Hematopoietic multipotent progenitor cell treated with erythropoietin and hydrocortisone succinate and interleukin-3 and kit ligand, for 6 days (in vitro differentiated cells): ENCODE measurements around the gene ZNF280D.
"Not testable (repeated sequence)": the region's sequence is repeated elsewhere in the genome, so short reads cannot be mapped to it uniquely, and the experiment has no call there.

Experiments used
- DNase-seq: peaks from one replicate; pipeline ENCODE4 v3.0.0-alpha.2; 2015

ZNF280D gene, protein sequence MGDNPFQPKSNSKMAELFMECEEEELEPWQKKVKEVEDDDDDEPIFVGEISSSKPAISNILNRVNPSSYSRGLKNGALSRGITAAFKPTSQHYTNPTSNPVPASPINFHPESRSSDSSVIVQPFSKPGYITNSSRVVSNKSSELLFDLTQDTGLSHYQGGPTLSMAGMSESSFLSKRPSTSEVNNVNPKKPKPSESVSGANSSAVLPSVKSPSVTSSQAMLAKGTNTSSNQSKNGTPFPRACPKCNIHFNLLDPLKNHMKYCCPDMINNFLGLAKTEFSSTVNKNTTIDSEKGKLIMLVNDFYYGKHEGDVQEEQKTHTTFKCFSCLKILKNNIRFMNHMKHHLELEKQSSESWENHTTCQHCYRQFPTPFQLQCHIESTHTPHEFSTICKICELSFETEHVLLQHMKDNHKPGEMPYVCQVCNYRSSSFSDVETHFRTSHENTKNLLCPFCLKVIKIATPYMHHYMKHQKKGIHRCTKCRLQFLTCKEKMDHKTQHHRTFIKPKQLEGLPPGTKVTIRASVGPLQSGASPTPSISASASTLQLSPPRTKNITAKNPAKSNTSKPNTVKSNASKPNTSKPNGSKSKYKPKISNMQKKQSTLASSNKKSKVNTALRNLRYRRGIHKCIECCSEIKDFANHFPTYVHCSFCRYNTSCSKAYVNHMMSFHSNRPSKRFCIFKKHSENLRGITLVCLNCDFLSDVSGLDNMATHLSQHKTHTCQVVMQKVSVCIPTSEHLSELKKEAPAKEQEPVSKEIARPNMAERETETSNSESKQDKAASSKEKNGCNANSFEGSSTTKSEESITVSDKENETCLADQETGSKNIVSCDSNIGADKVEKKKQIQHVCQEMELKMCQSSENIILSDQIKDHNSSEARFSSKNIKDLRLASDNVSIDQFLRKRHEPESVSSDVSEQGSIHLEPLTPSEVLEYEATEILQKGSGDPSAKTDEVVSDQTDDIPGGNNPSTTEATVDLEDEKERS

DNA sequence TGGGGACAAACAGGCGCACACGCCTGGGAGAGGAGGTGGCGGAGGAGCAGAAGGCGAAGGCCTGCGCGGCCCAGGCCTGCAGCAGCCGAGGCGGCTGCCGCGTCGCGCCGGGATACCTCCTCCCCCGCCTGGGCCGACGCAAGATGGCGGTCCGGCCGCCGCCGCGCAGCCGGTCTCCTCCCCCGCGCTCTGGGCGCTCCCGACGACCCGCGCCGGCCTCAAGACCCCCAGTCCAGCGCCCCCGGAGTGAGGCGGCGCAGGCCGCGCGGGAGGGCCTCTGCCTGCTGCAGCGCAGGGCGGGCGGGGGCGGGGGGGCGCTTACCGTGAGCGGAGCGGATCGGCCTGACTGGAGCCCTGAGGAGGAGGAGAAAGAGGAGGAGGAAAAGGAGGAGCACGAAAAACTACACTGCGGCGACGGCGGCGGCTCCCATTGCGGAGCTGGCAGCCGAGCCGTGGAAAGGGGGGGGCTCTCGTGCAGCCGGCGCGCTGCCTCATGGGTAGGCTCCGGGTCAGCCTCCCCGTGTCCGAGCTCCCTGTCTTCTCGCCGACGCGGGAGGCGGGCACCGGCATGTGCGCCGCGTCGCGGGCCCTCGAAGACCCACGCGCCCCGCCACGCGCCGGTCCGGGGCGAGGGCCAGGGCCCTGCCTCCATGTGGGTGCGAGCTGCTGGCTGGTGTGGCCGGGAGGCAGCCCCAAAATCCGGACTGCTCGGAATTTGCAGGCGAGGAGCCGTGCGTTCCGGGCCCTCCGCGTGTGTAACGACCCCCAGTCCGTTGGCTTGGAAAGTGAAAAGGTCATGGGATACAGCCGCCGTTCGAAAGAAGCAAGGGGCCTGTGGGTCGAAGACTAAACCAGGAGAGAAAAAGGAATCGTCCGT lies at the start of gene ZNF280D:
Gene ZNF280D (minus strand): TSS at position 374 of the 877 bp plus-strand sequence. CDS start 26,400 bp downstream, outside the sequence.
- peak; percentile 92 for DNase-seq

DNA sequence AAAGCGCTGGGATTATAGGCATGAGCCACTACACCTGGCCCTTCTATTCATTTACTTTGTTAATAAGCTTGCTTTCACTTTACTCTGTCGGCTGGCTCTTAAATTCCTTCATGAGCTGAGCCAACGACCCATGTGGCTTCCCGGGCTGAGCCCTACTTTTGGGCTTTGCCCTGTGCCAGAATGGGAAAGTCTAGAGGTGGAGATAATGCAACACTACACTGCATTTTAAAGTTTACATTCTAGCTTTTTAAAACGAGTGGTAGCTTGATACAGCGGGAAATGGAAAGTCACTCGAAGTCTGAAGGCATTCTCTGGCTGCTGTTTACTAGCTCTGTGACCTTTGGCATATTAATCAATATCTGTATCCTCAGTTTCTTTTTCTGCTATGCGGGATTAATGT lies 49.0 kb upstream of the ZNF280D start:
- DNase-seq: no peak

DNA sequence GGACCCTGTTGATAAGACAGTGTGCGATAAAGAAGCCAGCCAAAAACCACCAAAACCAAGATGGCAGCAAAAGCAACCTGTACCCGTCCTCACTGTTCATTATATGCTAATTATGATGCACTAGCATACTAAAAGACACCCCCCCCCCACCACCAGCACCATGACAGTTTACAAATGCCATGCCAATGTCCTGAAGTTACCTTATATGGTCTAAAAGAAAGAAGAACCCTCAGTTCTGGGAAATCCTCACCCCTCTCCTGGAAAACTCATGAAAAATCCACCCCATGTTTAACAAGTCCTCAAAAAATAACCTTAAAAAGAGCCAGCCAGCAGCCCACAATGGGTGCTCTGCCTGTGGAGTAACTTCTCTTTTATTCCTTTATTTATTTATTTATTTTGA lies 48.4 kb upstream of the ZNF280D start:
- DNase-seq: no peak

DNA sequence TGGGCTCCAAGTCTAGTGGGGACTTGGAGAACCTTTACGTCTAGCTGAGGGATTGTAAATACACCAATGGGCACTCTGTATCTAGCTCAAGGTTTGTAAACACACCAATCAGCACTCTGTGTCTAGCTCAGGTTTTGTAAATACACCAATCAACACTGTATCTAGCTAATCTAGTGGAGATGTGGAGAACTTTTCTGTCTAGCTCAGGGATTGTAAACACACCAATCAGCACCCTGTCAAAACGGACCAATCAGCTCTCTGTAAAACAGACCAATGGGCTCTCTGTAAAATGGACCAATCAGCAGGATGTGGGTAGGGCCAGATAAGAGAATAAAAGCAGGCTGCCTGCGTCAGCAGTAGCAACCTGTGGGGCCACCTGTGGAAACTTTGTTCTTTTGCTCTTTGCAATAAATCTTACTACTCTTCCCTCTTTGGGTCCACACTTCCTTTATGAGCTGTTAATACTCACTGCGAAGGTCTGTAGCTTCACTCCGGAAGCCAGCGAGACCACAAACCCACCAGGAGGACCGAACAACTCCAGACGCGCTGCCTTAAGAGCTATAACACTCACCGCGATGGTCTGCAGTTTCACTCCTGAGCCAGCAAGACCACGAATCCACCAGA lies 46.9 kb upstream of the ZNF280D start:
- peak; percentile 32 for DNase-seq

DNA sequence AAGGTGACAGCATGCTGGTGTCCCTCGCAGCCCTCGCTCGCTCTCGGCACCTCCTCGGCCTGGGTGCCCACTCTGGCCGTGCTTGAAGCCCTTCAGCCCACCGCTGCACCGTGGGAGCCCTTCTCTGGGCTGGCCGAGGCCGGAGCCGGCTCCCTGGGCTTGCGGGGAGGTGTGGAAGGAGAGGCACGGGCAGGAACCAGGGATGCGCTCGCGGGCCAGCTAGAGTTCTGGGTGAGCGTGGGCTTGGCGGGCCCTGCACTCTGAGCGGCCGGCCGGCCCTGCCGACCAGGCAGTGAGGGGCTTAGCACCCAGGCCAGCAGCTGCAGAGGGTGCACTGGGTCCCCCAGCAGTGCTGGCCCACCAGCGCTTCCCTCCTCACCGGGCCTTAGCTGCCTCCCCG lies 46.1 kb upstream of the ZNF280D start:
- not testable (repeated sequence) for DNase-seq

DNA sequence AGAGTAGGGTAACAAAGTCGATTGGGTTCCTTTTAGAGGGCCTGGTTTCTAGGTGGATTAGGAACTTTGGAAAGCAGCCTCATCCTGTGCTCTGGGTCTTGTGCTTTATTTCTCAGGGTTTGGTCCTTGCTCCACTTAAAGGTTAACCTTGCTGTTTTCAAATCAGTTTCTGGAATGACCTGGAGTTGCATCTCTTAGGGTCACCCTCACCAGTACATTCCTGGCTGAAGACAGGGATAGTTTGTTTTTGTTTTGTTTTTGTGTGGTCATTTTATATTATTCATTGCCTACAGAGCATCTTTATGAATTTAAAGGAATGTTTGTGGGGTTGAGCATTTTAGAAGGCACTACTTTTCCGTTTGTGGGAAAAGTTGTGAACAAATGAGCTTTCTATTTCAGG lies 45.5 kb upstream of the ZNF280D start:
- DNase-seq: no peak

DNA sequence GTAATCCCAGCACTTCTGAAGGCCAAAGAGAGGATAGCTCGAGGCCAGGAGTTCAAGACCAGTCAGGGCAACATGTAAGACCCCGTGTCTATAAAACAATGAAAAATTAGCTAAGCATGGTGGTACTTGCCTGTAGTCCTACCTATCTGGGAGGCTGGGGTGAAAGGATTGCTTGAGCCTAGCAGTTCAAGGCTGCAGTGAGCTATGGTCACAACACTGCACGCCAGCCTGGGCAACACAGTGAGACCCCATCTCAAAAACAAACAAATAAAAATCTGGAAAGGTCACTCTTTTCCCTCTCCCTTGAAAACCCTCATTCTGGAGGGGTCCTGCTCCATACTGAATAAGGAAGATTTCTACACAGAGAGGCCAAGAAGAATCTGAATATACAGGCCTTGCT lies 43.5 kb upstream of the ZNF280D start:
- no peak for DNase-seq

DNA sequence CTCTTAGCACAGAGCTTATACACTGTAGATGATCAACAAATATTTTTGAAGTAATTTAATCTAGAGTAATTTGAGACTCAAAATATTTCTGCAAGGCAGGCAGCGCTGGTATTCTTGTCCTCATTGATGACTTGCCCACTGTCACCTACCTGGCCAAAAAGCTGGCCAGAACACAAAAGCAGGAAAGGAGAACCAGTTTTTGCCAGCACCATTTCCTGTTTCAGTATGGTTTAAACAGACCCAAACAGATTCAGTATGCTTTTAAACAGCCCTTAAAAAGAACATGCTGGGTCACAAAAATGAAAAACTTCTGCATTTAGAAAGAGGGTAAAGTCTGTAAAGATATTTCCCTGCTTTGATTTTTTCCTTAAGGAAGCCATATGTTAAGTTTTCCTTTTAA lies 42.3 kb upstream of the ZNF280D start:
- DNase-seq: no peak

DNA sequence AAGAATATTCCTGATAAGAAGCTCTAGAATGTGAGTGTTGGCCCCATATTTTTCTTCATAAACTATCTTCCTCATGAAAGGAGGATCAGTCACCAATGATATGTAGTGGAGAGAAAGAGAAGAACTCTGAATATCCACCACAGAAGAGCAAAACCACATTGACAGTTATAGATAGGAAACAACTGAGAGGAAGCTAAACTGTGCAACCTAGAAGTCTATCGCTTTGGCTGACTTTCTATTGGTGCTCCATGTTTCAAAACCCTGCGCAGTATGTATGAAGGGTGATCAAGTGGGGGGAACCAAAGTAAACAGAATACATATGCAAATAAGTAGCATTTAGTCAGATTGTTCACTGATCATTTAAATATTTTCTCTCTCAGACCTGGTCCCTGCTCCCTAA lies 41.0 kb upstream of the ZNF280D start:
- DNase-seq: peak; percentile 70

DNA sequence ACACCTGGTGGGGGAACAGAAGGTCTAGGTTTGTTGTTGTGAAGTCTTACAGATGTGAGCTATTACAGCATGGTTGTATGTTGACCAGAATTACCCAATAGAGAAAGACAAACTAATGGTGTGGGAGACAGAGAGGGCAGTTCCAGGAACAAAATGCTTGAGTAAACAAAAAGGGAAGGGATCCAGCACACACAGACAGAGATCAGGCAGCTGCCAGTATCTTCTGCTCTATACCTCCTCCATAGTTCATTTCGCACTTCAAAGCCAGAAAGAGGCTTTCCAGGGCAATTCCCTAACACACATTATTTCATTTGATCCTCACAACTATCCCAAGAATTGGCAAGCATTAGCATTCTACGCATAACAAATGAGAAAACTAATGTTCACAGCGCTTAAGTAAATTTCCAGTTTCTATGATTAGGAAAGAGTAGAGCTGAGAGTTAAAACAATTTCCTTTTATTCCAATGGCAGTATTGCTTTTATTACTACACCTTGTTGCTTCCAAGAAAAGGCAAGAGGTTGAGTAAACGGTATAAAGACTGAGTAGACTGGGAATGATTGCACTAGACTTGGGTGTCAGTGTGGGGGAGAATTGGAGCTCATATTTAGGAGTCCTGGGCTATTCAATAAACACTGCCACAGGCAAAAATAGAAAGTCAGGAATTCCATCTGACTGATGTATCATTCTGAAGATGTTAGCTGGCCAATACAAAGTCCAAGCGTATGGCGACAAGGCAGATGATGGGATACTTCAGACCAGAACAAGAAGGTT lies 39.7 kb upstream of the ZNF280D start:
- DNase-seq: peak; percentile 19

DNA sequence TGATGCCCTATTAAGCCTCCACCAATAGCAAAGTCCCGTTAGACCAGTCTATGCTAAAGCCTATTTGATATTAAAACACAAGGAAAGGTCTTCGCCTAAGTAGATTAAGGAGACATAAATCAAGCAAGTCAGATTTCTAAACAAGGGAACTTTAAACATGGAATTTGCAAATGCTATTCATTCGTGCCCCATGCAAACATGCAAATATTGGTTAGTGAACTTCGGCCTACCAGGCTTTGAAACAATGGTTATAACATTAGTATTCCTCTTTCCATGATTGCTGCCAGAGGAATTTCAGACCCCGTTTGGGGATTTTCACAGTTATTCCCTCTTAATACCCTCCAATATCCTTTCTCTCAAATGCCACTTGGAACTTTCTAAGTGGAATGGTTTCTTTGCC lies 36.9 kb upstream of the ZNF280D start:
- DNase-seq: no peak

DNA sequence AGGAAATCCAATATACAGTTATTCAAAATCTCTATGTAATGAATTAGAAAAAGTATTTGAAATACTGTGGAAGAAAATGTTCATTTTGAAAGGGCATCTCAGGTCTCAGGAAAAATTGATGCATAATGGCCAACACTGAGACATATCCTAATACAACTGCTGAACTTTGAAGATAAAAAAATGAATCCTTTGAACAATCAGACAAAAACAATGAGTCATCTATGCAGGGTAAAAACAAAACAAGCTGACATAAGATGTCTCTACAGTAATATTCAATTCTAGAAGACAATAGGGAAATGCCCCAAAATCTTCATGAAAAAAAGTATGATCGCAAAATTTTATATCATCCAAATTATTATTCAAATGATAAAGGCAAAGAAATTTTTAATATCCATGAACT lies 34.0 kb upstream of the ZNF280D start:
- peak; percentile 26 for DNase-seq

DNA sequence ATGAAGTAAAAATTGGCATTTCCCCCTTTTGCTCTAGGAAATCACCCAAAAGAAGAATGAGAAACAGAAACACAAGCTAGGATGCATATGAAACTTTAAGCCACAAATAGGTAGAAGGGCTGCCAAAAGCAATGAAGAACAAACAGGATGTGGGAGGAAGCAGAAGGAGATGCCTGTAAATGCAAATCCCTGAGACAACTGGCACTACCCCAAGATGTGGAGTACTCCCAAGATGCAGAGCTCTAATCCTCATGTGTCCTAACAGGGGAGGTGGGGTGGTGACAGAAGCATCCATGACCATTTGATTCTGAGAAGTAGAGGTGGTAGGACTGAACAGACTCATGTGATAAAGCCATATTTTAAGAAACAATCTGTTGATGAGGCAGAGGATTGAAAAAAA lies 31.9 kb upstream of the ZNF280D start:
- no peak for DNase-seq

DNA sequence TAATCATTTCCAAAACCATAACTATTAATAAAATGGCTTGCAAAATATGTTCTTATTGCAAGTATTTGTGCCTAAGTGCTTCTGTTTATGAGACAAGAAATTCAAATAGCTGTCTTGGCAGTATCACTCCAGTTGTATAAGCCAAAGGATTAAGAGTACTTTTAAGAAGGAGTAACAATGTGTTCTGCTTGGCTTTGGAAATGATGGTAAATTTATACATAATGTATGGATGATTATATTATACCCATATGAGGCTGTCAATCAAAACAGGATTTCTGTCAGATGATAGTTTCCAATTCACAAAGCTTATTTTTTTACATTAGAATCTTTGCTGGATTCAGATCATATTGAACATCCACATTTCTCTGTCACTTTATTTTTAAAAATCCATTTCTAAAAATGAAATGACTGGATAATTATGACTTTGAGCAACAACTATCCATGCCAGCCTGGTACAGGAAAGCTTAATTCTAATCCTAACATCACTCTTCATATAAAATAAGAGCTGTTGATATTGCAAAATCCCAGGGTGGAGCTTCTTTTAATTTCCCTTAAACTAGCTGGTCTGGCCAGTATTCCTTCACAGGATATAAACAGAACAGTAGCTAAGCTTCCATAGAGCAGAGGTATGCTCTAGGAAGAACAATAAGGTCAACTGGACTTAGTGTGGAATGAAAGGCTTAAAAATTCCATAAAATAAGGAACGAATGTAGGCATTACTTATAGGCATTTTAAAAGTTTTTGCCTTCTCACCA lies 30.0 kb upstream of the ZNF280D start:
- no peak for DNase-seq

DNA sequence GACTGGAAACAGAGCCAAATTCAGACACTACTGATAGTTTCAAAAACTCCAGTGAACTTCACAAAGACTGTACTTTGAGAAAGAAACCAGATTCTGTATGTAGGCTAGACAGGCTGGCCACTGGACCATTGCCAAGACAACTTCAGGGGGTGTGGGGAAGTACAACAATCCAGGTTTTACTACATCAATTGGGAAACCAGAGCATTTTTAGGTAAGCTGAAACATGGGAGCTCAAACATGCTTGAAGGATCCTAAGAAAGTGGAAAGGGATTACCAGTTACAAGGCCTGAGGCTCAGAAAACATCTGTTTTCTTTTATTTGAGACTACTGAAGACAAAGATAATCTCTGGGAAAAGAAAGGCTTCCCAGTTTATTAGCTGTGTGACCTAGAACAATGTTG lies 26.9 kb upstream of the ZNF280D start:
- peak; percentile 12 for DNase-seq

DNA sequence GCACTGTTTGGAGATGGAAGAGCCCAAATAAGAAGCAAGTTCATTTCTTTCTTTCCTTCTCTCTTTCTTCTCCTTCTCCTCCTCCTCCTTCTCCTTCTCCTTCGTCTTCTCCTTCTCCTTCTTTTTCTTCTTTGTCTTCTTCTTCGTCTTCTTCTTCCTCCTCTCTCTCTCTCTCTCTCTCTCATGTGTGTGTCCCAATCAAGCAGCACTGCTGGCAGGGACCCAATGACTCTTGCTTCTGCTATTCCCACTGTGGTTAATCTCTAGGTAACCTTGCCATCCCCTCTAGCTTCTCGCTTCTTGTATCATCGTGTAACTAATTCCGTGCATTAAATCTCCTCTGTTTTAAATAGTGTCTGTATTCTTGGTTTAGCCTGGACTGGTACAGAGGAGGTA lies 26.1 kb upstream of the ZNF280D start:
- DNase-seq: peak; percentile 42

DNA sequence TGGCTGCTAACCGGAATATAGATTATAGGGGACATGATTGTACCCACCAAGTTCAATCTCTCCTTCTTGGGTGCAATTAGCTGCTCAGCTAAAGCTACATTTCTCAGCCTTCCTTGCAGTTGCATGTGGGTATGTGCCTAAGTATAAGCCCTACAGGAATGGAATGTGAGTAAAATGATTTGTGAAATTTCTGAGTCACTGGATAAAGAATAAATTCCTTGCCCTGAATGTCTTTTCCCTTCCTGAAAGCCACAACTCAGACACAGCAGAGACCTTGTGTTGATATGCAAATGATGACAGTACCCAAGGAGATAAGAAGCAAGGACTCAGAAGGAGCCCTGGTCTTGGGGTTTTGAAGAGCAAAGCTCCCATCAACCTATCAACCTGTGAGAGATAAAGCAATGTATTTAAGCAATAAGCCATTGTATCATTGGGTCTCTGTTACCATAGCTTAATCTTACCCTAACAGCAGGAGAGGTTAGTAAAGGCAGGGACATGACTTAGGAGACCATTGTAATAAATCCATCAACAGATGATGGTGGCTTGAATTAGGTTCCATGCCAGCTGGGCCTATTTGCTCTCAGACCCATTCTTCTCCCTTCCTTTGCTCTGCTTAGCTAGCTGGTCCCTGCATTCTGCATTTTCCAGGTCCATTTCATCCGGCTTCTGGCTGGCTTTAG lies 25.6 kb upstream of the ZNF280D start:
- DNase-seq: peak; percentile 45

DNA sequence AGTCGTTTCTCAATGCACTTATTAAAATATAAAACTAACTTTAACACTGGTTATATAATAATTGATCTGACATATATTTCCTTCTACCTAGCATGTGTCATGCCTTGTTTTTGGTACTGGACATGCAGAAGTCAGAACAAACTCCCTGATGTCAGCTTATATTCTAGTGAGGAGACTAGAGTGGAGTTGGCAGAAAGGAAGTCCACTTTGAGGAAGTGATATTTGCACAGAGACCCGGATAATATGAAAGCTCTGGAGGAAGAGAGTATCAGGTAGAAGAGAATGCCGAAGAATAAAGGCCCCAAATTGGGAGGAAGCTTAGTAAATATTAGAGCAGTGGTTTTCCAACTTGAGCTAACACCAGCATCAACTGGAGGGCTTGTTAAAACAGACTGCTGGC lies 24.6 kb upstream of the ZNF280D start:
- no peak for DNase-seq

DNA sequence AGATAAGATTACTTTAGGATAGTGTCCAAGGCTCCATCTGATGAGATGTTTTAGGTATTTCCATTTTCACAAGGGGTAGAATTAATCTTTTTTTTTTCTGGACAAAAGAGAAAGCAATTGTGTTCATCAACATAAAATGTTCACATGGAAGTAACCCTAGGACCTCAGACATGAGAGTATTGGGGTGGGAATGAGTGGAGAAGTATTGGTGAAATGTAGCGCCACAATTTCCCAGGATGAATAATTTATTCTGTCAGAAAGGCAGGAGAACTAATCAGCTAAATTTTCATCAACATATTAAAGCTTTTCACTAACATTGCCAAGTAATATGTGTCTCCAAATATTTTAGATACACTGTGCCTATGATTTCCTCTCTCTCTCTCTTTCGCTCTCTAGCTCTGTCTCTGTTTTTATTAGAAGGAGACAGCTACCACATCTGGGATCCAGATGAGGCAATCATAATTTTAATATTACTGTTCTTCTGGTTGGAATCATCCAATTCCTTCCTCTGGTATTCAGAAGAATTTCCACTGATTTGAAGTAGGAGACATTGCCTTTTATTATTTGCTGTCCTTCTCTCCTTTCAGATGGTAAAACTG lies 21.6 kb upstream of the ZNF280D start:
- DNase-seq: no peak

DNA sequence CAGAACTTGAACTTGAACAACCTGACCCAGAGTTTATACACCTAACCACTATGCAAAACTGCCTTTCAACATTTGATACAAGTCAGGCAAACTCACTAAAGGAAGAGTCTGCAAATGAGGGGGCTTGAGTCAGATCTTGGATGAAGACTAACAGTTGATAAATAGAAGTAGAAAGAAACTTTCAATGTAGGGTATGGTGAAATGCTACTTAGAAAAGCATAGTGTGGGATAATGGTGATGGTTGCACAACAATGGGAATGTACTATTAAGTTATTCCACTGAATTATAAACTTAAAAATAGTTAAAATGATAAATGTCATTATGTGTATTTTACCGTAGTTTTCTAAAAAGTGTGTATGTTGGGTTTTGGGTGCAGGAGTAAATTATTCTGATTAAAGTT lies 19.7 kb upstream of the ZNF280D start:
- no peak for DNase-seq
